C1 segment of cervical spinal cord (tissue), 14 donors: ENCODE data around the gene CUX1.
"Not testable (repeated sequence)": the region's sequence is repeated elsewhere in the genome, so short reads cannot be mapped to it uniquely, and the experiment has no call there.

Experiments used
- DNase-seq, 14 donors: peaks; one replicate each; lab custom pipeline; 2025; lab: John Stamatoyannopoulos, UW

The CUX1 gene

DNA sequence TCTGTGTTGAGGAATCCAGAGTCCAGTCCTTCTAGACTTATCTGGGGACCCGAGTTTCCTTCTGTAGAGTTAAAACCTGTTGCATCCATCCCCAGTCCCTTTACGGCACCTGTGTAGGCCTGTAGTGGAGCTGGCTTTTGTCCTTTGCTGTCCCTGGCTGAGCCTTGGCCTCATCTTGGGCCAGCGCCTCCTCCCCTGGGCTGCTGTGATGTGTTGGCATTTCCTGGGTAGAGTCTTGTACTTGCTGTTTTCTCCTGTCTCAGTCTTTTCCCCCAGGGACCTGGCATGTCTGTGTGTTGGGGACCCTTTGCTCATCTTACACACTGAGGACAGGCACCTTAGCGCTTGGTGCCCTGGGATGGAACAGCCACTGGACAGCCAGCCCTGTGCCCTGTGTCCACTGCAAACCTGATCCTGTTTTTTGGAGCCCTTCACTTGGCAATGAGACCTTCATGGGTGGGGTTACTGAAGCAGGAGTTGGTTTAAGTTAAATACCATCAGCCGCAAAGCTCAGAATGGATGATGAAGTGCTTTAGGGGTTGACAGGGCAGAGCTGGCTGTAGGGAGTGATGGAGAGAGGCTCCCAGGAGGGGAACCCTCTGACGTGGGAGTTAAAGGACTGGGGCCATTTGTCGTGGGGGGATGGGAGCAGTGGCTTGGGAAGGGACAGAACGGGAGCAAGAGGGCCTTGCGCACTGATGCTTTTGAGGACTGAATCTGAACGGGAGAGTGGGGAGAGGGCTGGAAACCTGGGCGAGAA, 50.9 kb downstream of the CUX1 start:
- DNase-seq, result no peak

DNA sequence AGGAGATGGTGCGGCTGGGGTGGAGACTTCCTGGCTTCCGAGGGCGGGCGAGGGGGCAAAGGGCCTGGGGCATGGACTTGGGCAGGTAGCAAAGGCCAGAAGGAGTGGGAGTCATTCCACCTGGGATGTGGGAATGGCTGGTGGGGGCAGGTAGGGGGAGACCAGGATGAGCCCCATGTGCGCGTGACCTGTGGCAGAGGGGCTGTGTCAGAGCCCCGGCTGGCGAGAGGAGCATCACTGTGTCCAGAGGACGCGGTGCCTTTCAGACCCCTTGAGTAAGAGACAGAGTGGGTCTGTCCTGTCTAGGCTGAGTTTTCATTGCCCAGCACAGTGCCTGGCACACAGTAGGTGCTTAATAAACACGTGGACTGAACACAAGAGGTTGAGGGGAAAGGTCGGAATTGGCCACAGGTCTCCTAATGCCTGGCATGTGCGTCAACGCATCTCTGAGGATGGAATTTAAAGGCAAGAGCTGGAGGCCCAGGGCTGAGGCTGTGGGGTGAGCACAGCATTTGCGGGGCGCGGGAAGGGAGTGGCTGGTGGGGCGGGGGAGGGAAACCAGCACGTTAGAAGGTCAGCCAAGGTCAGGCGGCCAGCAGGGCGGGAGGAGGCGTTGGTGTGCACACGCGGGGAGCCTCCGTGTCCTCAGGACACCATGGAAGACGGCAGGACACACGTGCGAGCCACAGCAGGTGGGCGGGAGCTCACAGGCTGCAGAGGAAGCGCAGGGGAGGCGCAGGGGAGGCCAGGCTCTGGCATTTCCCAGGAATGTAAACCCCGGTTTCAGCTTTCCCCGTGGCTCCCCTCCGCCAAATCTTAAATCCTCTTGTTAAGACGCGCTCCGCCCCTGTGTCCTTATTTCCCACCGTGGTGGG, 51.8 kb downstream of the CUX1 start:
- no peak for DNase-seq

DNA sequence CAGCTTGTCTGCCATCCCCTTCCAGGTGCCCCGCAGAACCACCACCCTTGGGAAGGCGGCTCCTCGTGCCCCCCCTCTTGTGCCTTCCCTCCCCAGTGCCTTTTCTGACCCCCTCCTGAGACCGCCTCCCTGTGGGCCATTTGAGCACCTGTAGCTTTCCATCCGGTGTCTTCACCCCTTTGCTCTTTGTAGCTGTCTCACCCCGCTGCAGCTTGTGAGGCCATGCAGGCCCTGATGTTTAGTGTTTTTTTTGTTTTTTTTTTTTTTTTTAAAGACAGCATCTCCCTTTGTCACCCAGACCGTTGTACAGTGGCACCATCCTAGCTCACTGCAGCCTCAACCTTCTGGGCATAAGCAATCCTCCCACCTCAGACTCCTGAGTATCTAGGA, 52.5 kb downstream of the CUX1 start:
- no peak for DNase-seq

DNA sequence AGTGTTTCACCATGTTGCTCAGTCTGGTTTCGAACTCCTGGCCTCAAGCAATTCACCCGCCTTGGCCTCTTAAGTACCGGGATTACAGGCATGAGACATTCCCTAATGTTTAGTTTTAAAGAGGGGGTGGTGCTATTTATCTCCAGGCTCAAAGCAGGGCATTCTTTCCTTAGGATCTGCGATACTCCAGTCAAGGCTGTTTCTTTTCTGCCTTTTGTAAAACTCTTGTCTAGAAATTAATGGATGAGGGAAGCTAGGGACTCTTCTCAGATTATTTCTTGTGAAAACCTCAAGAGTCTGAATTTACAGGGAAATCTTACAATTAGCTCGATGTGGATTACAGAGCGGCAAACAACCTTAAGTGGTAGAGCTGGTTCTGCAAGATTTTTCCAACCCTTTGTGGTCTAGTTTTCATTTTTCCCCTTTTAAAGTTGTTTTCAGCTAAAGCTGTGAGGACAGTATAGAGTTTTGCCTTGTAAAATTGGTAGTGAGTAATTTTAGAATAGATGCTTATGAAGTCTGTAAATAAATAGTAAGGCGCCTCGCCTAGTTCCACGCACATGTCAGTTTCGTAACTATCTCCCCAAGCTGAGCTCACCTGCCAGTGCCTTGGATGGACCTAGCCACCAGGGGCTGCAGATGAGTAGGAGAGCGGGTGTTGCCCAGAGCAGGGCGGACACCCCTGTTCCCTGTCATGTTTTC, 53.1 kb downstream of the CUX1 start:
- peak in 1 of 14 donors; percentile 31 for DNase-seq

DNA sequence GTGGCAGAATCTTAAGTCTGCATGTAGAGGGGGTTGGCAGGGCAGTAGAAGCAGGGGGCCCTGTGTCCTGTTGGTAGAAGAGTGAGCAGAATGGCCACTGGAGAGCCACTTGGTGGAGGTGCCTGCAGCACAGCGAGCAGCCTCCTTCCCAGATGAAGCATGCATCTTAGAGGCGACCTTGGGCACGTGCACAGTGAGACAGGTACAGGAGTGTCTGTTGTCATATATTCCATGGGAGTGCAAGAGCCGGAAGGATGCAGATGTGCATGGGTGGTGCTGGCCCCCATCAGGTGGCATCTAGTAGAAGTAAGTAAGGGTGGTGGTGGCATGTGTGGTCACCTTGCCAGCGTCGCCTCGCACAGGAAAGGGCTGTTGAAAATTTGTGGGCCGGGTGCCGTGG, 53.9 kb downstream of the CUX1 start:
- DNase-seq, result no peak

DNA sequence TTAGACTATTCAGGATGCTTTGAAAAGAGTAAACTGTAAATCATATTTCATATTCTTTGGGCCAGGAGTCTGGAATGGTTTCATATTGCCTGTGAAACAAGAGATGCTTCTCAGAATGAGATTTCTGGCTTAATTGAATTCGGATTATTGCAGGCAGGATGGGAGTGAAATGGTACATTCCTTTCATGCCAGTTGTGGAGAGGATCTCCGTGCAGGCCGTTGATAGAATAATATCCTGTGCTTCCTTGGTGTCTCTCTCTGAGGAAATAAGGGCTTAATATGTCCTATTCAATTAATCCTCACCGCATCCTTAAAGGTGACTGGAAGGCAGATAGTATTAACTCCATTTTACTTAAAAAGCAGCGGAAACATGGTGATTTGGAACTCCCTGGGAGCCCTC, 56.6 kb downstream of the CUX1 start:
- DNase-seq, result no peak

DNA sequence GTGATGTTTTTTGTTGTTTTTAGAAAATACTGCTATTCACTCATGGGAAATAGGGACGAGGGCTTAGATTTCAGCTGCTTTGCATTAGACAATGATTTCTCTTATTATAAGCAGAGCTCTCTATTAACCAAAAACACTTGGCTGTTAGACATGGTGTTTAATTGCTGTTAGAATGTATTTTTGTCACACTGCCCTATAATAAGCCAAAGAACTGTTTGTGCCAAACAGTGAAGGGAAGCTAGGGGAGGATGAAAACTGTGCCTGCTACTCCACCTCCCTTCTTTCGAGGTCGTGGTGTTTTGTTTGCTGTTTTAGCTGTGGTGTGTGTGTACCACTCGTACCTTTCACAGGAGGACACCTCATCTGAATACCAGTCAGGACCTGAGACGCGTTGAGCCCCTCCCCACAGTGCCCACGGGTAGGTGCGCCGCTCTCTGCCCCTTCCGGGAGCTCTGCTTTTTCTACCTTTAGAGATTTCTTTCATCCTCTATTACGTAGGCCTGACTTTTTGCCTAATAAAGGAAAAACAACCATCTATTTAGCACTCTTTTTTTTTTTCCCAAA, 57.9 kb downstream of the CUX1 start:
- DNase-seq, result peak in 1 of 14 donors; percentile 67

DNA sequence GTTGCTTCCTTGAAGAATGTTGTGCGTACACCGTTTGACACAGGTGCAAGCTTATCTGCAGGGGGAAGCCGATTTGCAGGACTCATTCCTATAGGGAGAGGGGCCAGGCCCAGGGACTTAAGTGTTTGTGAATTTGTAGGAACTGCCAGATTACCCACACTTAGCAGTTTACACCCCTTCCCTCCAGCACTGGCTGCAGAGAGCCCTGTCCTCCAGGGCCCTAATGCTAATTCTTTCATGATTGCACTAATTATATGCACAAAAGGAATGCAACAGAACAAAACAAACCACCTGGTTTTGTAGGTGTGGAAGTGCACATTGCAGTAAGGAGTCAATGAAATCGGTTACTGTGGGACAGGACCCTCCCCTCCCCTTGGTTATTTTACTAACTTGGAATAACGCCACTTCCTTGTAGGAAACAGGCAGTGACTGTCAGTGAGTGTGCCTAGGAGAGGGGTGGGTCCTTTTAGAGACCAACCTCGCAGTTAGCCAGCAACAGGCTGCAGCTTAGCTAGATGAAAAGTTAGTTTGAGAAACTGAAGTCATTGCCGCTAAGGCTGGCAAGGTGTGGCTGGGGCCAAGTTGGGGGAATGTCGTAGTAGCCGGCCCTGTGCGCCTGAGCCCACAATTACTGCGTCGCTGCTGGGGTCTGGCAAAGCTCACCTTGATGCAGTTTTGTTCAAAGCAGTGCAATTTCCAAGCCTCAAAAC, 60.6 kb downstream of the CUX1 start:
- no peak for DNase-seq

DNA sequence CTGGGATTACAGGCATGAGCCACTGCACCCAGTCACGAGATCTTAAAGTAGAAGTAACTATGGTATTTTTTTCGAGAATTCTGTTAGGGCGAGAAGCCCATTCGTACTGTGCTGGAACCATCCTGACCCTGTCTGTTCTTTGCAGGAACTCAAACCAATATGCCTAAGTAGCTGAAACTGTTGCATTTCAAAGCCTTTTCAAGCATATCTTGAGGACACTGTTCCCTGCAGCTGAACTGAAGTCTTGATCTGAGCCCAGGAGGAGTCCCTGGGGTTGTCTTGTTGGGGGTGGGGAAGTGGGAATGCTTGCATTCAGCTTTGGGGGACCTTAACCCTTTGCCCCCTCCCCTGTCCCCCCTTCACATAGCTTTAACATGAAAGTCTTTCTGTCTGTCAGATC, 61.5 kb downstream of the CUX1 start:
- no peak for DNase-seq

DNA sequence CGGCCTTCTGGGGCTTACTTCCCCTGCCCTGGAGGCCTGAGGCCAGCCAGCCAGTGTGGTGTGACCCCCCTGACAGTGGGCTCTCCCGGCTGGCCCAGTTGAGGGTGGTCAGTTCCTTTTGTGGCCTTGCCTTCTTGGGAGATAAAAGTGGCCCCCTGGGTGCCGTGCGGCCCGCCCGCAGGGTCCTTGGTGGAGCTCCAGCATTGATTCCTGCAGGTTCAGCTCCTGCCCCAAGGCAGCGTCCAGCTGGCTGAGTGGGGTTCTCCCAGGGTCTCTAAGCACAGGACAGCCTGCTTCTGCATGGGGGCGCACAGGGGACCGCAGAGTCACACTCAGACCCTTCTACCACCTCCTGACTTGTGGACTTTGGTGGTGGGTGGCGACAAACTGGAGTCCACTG, 62.1 kb downstream of the CUX1 start:
- no peak for DNase-seq

DNA sequence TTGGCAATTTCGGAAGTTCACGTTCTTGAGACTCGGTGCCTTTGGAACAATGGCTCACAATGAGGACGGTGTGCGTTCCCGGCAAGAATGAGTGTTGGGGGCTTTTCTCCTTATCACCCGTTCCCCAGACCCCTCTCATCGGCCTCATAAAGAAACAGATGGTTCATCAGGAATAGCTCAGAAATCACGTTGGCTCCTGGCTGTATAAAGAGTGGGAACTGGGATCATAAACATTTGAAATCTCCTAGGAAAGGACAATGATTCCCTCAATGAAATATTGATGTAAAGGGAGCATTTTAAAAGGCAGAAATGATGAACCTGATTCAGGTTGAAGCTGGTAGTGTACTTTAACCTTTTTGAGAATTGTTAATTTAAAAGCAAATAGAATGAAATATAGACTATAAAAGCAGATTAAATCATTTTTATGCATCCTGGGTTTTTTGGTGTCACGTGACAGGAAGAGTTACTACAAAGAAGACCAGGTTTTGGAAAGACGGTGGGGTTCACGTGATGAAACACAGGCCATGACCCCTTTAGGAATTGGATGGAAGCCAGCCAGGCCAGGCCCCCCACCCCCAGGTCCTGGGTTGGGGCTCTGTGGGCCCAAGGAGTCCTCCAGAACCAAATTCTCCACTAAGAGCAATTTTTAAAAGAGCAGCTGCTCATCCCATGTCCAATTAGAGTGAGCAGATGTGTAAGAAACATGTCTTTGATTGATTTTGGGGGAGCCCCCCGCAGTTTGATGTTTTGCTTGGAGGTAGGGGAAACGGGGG, 63.0 kb downstream of the CUX1 start:
- peak in 1 of 14 donors; percentile 18 for DNase-seq

DNA sequence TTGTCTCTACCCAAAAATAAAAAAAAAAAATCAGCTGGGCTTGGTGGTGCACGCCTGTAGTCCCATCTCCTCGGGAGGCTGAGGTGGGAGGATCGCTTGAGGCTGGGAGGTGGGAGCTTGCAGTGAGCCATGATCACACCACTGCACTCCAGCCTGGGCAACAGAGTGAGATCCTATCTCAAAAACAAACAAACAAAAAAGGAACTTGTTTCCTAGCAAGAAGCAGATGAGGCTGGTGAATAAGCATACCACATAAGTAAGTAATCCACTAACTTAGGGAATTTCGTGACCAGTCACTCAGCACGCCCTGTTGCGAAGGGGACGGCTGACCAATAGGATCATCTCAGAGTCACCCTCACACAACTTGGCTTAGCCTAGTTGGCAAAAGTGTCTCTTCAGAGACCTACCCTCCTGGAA, 64.6 kb downstream of the CUX1 start:
- DNase-seq, result no peak

DNA sequence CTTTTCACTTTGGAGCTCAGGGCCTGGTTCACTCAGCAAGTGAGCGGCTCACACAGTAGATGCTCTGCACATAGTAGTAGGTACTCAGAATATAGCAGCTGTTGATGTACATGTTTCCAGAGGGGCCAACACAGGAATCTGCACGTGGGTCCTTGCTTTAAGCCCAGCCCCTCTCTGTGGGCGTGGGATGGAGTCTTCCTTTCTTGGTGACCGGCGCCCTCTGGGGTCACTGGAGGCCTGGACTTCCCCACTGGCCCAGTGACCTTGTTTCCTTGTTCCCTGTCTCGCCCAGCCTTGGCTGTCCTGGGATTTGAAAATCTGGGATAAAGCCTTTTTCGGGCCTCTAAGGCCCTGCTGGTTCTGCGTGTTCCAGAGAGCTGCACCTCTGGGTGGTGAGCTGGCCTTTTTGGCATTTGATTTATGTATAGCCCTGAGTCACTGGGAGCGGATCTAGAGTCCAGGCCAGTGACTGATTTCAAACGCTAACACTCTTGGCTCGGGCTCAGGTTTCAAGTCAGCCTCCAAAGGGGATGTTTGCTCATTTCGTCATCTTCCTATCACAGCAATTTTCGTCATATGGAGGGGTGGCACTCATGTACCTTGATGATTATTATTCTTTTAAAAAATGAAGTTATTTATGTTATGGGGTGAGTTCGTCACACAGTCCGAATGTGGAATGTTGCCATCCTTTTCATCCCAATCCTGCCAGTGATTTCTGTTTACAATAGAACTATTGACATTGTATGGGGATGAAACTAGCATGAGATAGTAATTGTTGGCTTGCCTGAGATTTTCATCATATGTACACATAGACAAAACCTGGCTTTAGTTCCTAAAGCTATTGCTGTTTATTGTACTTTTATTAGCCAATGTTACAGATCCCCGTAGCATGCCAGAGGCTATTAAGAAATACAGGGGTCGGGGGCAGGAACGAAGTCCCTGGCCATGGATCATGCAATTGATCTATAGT, 65.5 kb downstream of the CUX1 start:
- DNase-seq, result peak in 9 of 14 donors; percentile 3 to 57 (median 36)

DNA sequence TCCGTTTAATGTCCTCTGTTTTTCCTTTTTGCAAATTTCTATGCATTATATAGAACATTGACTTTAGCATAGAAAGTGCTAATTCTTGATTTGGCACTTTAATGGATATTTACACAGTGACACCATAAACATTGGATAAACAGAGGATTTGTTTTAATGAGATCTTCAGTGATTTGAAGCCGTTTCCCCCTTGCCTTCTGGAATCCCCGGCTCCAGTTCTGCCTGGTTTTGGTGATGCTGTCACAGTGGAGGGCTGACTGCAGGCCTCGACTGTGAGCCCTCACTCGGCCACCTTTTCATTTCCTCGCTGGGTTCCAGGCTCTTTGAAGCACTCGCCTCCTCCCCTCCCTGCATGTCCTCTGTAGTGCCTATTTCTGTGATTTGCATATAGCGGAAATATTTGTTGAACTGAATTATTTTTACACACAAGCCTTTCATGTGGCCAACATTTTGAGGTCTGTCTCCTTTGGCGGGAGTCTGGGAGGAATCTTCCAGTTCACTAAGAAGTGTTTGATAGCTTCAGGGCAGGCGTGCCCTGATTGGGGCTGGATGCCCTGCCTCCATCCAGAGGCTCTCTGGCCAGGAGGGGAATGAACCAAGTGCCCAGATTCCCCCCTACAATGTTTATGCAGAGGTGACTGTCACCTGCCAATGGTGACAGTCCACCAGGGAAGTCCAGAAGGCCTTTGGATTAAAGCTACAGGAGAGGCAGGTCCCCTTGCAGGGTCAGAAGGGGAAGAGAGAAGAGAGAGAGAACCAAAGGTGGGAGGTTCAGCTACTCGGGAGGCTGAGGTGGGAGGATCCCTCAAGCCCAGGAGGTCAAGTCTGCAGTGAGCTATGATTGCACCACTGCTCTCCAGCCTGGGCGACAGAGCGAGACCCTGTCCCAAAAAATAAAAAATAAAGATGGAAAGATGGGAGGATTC, 67.5 kb downstream of the CUX1 start:
- peak in 1 of 14 donors; percentile 32 for DNase-seq

DNA sequence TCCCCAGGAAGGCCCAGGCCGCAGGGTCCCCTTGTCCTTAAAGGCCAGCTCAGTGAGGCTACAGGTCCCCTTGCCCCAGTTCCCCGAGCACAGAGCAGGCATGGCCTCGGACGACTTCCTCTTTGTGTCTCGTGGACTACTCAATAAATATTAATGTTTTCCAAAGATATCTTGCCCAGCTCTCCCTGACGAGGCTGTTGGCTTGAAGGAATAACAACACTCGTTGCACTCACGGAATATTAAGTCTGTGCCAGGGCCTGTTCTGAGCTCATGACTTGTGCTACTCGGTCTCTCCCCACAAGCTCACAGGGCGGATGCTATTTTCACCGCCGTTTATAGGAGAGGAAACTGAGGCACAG, 68.2 kb downstream of the CUX1 start:
- no peak for DNase-seq

DNA sequence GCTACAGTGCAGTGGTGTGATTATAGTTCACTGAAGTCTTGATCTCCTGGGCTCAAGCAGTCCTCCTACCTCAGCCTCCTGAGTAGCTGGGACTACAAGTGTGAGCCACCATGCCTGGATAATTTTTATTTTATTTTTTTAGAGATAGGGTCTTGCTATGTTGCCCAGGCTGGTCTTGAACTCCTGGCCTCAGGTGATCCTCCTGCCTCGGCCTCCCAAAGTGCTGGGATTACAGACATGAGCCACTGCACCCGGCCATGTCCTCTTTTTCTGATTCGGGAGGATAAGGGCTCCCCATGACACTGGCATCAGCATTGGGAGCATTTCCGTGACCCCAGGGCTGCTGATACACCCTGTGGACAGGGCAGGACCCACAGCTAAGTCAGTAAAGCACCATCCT, 69.9 kb downstream of the CUX1 start:
- not testable (repeated sequence) for DNase-seq

DNA sequence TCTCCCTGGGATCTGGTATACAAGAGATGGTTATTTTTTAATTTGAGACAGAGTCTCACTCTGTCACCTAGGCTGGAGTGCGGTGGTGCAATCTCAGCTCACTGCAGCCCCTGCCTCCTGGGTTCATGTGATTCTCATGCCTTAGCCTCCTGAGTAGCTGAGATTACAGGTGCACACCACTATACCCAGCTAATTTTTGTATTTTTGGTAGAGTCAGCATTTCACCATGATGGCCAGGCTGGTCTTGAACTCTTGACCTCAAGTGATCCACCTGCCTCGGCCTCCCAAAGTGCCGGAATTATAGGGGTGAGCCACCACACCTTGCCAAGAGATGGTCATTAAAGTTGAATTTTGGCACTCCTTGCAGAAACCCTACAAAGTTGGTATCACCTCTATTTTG, 71.1 kb downstream of the CUX1 start:
- not testable (repeated sequence) for DNase-seq
